HFF-Myc (cell line): ENCODE data around the gene LTA4H.

Experiments
- DNase-seq: peaks from one replicate; pipeline ENCODE4 v3.0.0-alpha.2; 2011; ENCODE audit warnings: low read depth; ENCODE audit errors: extremely low read depth
- H3K4me3 ChIP-seq: replicated peaks from 2 replicates; pipeline ENCODE4 v1.5.1; 2011; ENCODE audit warnings: low read depth, mild to moderate bottlenecking, control low read depth, low read length
- TF ChIP-seq, protein P1 (sequence below): IDR thresholded peaks from 2 replicates; pipeline ENCODE4 v1.5.1; 2012; ENCODE audit warnings: mild to moderate bottlenecking, low read depth, low read length, control low read depth; ENCODE audit errors: missing control alignments

LTA4H gene

DNA sequence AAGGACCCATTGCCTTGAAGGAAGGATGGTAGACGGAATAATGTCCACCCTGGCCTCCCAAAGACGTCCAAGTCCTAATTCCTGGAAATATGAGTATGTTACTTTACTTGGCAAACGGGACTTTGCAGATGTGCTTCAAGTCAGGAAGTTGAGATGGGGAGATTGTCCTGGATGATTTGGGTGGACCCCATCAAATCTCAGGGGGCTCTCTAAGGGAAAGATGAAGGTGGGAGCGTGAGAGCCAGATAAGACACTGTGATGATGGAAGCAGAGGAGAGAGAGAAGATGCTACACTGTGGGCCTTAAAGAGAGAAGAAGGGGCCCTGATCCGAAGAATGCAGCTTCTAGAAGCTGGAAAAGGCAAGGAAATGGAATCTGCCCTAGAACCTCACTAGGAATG lies 29.6 kb upstream of the LTA4H start:
- H3K4me3 ChIP-seq, result no peak overlapping the region
- DNase-seq, result no peak
- TF ChIP-seq, protein P1, sequence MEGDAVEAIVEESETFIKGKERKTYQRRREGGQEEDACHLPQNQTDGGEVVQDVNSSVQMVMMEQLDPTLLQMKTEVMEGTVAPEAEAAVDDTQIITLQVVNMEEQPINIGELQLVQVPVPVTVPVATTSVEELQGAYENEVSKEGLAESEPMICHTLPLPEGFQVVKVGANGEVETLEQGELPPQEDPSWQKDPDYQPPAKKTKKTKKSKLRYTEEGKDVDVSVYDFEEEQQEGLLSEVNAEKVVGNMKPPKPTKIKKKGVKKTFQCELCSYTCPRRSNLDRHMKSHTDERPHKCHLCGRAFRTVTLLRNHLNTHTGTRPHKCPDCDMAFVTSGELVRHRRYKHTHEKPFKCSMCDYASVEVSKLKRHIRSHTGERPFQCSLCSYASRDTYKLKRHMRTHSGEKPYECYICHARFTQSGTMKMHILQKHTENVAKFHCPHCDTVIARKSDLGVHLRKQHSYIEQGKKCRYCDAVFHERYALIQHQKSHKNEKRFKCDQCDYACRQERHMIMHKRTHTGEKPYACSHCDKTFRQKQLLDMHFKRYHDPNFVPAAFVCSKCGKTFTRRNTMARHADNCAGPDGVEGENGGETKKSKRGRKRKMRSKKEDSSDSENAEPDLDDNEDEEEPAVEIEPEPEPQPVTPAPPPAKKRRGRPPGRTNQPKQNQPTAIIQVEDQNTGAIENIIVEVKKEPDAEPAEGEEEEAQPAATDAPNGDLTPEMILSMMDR, result no peak

GRCh38 chr12:96064271-96064670 lies 28.9 kb upstream of the LTA4H start:
- TF ChIP-seq, protein P1, result no peak
- DNase-seq, result no peak
- H3K4me3 ChIP-seq, result no peak overlapping the region

DNA sequence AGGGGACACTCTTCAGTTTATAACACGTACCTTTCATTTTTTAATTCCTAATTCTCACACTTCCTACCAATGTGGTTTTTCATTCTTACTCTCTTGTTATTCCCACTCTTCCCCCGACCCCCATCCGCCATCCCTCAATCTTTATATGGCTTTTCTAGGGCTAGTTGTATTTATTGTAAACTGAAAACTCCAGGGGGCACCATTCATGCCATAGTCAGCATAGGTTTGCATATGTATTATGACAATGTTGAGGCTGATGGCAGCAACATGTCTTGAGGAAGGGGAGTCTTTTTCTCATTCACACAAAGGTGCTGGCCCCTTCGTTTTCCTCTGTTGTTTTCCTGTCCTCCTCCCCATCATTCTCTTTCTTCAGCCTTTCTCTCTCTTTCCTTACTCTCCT lies 27.7 kb upstream of the LTA4H start:
- TF ChIP-seq, protein P1, result no peak
- no peak for DNase-seq
- no peak overlapping the region for H3K4me3 ChIP-seq

- no peak overlapping the region for H3K4me3 ChIP-seq
- TF ChIP-seq, protein P1, result peak; percentile 81
- DNase-seq, result peak; percentile 75
These were observed 26.6 kb upstream of the LTA4H start for GRCh38 chr12:96061864-96062453.

GRCh38 chr12:96061323-96061722 lies 25.9 kb upstream of the LTA4H start:
- TF ChIP-seq, protein P1, result no peak
- H3K4me3 ChIP-seq, result no peak overlapping the region
- no peak for DNase-seq

- DNase-seq, result no peak
- TF ChIP-seq, protein P1, result no peak
- H3K4me3 ChIP-seq, result no peak overlapping the region
These were observed 24.7 kb upstream of the LTA4H start for GRCh38 chr12:96060041-96060440.

DNA sequence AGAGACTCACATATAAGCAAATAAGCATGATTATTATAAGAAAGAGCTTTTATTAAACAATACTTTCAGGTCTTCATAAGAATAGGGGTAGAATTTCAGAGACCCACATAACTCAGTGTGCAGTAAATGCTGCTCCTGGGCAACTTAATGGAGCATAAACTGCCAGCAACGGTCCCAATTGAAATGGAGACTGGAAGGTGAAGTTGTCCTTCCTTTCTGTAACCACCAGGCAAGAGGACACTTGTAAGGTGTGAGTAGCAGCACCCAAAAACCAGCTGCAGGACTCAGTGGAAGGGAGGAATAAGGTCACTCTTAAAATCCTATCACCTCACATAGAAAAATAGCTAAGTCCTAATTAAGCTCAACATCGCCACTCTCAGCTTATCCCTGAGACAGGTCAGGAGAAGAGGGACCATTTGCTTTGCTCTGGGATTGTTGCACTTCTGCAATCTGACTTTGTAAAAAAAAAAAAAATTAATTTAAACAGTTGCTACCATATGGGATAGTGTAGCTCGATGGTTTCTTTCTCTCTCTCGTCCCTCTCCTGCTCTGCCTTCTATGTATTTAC lies 22.7 kb upstream of the LTA4H start:
- TF ChIP-seq, protein P1, result no peak
- DNase-seq, result no peak
- H3K4me3 ChIP-seq, result no peak overlapping the region
